Right atrium auricular region (tissue), 2 donors: Measurements from ENCODE around the gene VWA7. TPM values are rescaled to one million over a fixed set of nuclear protein-coding genes. Genes with fewer than 3 reads are reported as not detected.

Source experiments
- DNase-seq: peaks from one replicate; pipeline ENCODE4 v3.0.0-alpha.2; 2019; ENCODE audit warnings: low spot score
- H3K27ac ChIP-seq, 2 donors: fragments of 200-600 bp; sonication (generic); 1 replicate in 1 of 2; 2 replicates in 1 of 2; pipeline ENCODE4 v1.5.1; 2016 to 2019
- H3K27me3 ChIP-seq, 2 donors: fragments of 200-600 bp; sonication (generic); one replicate each; pipeline versions ENCODE4 v1.5.1 to v1.6.0; 2017 to 2019
- H3K36me3 ChIP-seq: fragments of 200-600 bp; sonication (generic); one replicate; pipeline ENCODE4 v1.5.1; 2016
- H3K4me1 ChIP-seq, 2 donors: fragments of 200-600 bp; sonication (generic); one replicate each; pipeline versions ENCODE4 v1.5.1 to v1.6.0; 2017 to 2019
- H3K4me3 ChIP-seq, 2 donors: fragments of 200-600 bp; sonication (generic); 1 replicate in 1 of 2; 2 replicates in 1 of 2; pipeline ENCODE4 v1.5.1; 2017 to 2019; ENCODE audit warnings: mild to moderate bottlenecking in 1 of 2, moderate library complexity in 1 of 2
- H3K9me3 ChIP-seq, 2 donors: fragments of 200-600 bp; sonication (generic); one replicate each; pipeline ENCODE4 v1.5.1; 2019
- total RNA-seq, 2 donors: library from RNA; depleted of rRNA; stranded (reverse); fragments of >200 nt; gene quantifications; one replicate each; pipeline ENCODE4 v1.1.0, GENCODE V29; 2016
- TF ChIP-seq, protein P1 (sequence below), 2 donors: fragments of 200-600 bp; sonication (generic); IDR thresholded peaks; one replicate each; pipeline ENCODE4 v1.5.1; 2019; ENCODE audit warnings: antibody characterized with exemption in 2 of 2

Gene VWA7
- total RNA-seq, 2 donors from 2014 or later: 4.1 to 7.5 TPM

DNA sequence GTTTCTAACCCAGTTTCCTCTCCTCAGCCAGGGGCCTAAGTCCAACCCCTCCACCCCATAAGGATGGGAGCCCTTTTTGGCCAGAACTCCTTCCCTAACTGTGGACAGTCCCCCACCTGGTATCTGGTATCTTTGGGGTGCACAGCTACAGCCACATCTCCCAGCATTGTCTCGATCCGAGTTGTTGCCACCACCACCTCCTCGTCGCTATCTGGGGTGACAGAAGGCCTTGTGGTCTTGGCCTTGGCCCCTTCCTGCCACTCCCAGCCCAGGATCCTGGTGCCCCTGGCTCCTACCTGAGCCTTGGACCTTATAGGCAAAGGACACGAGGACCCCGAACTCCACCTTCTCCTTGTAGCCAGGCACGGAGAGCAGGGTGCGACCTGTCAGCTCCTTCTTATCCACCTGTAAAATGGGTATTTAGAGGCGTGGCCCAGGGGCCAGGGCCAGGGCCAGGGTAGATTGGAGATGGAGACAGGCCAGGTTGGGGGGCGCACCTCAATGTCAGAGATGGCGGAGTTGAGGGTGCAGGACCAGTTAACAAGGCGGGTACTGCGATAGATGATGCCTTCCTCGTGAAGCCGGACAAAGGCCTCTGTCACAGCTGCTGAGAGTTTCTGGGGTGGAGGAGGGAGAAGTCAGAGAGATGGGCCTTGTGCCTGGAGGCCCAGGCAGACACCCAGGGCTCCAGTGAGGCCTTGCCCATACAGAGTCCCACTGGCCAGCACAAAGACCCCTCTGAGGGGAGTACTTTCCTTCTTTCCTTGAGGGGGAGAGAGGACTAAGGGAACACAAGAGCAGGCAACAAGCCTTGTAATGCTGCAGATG, 7.2 kb upstream of the VWA7 start:
- Histone ChIP-seq H3K4me3 (no peak overlapping the region), H3K27ac (no peak overlapping the region), H3K27me3 (no peaks in the 10 kb centered on the region), H3K4me1 (no peaks in the 10 kb centered on the region), H3K9me3 (no peaks in the 10 kb centered on the region), H3K36me3 (peaks cover 65% of the 10 kb centered on the region)
- no peak for DNase-seq
- TF ChIP-seq, protein P1, sequence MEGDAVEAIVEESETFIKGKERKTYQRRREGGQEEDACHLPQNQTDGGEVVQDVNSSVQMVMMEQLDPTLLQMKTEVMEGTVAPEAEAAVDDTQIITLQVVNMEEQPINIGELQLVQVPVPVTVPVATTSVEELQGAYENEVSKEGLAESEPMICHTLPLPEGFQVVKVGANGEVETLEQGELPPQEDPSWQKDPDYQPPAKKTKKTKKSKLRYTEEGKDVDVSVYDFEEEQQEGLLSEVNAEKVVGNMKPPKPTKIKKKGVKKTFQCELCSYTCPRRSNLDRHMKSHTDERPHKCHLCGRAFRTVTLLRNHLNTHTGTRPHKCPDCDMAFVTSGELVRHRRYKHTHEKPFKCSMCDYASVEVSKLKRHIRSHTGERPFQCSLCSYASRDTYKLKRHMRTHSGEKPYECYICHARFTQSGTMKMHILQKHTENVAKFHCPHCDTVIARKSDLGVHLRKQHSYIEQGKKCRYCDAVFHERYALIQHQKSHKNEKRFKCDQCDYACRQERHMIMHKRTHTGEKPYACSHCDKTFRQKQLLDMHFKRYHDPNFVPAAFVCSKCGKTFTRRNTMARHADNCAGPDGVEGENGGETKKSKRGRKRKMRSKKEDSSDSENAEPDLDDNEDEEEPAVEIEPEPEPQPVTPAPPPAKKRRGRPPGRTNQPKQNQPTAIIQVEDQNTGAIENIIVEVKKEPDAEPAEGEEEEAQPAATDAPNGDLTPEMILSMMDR (IDR thresholded peaks at IDR 0.05): no peak

DNA sequence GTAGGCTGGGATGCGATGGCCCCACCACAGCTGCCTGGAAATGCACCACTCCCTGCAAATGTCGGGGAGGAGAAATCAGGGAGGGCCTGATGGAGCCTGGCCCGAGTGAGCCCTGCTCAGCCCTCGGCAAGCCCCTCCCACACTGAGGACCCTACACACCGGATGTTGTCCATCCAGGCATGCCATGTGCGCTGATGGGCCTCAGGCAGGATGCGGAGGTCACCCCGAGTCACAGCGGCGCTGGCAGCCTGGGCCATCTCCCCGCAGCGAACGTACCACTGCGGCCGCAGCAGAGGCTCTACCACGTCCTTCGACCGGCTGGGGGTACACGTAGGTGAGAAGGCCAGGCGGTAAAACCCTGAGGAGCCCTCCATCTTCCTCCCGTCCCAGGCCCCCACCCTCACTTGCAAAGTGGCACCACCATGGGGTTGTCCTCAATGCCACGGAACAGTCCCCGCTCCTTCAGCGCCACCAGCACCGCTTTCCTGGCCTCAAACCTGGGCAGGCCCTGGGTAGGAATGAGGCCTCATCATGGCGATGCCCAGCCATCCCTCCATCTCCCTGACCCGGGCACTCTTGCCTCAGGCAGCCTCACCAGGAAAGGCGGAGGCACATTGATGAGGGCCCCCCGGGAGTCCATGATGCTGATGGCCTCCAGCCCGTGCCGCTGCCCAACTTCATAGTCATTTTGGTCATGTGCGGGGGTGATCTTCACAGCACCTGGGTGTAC, 5.2 kb upstream of the VWA7 start:
- H3K9me3 ChIP-seq: no peaks in the 10 kb centered on the region
- peaks cover 78% of the 10 kb centered on the region for H3K36me3 ChIP-seq
- TF ChIP-seq, protein P1 (IDR thresholded peaks at IDR 0.05): no peak
- H3K4me3 ChIP-seq: no peak overlapping the region
- no peak for DNase-seq
- no peak overlapping the region for H3K27ac ChIP-seq
- no peaks in the 10 kb centered on the region for H3K27me3 ChIP-seq
- peaks cover 0 to 5% of the 10 kb centered on the region in 2 donors for H3K4me1 ChIP-seq

DNA sequence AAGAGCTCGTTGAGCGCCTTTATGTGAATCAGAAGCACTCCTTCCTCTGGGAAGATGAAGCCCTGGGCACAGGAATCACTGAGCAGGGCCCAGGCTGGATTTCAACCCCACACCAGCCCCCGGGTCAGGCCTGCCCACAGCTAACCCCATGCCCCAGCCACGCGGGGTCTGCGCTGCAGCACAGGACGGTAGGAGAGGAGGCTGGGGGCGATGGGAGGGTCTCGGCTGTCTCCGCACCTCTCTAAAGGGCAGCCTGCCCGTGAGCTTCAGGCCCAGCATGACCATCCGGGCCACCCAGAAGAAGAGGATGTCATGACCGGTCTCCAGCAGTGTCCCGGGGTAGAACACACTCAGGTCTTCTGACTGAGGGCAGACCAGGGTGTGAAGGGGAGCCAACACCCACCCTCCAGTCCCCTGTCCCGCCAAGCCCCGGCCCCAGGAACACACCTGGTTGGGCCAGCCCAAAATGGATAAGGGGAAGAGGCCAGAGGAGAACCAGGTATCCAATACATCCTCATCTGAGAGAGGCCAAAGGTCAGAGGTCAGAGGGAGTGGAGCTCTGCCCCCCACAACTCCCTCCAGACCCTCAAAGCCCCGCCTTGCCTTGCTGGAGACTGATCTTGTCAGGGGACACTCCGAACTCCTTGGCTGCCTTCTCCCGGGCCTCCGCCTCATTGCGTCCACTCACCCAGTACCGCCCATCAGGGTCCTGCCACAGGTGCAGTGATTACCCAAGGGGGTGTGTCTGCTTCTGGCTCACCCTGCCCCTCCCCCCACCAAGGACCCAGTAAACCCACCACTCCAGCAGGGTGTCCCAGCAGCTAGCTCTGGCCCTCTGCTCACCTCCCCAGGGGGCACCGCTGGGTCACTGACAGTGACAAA, 4.4 kb upstream of the VWA7 start:
- no peaks in the 10 kb centered on the region for H3K27me3 ChIP-seq
- H3K9me3 ChIP-seq: no peaks in the 10 kb centered on the region
- peaks cover 77% of the 10 kb centered on the region for H3K36me3 ChIP-seq
- no peak overlapping the region for H3K4me3 ChIP-seq
- no peak for DNase-seq
- TF ChIP-seq, protein P1 (IDR thresholded peaks at IDR 0.05): no peak
- peaks cover 0 to 13% of the 10 kb centered on the region in 2 donors for H3K4me1 ChIP-seq
- H3K27ac ChIP-seq: no peak overlapping the region

DNA sequence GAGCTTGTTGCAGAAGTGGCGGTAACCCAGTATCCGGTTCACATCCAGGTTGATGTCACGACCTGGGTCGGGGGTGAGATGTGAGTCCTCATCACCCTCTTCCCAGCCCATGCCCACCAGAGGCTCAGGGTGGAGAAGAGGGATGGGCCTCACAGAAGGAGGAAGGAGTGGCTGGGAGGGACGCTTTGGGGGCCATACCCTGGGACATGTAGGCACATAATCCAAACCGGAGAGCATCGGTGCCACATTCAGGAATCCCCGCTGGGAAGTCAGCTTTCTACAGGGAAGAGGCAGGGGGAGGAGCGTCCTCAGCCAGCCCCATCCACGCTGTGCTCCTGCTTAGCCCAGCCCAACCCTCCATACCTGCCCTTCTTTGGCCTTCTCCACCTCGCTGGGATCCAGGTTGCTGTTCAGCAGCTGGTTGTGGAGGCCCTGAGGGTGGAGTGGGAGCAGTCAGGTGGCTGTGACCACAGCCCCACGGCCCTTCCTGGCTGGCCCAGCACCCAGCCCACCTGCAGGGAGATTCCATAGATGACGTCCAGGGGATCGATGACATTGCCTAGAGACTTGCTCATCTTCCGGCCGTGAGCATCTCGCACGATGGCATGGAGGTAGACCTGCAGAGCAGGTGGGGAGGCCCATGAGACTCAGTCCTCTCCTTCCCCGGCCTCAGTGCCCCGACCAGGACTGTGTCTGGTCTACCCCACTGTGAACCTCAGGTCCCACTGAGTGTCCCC, 3.5 kb upstream of the VWA7 start:
- peaks cover 0 to 17% of the 10 kb centered on the region in 2 donors for H3K4me1 ChIP-seq
- no peaks in the 10 kb centered on the region for H3K27me3 ChIP-seq
- TF ChIP-seq, protein P1 (IDR thresholded peaks at IDR 0.05): no peak
- peaks cover 77% of the 10 kb centered on the region for H3K36me3 ChIP-seq
- DNase-seq: no peak
- no peak overlapping the region for H3K27ac ChIP-seq
- H3K4me3 ChIP-seq: no peak overlapping the region
- H3K9me3 ChIP-seq: no peaks in the 10 kb centered on the region

DNA sequence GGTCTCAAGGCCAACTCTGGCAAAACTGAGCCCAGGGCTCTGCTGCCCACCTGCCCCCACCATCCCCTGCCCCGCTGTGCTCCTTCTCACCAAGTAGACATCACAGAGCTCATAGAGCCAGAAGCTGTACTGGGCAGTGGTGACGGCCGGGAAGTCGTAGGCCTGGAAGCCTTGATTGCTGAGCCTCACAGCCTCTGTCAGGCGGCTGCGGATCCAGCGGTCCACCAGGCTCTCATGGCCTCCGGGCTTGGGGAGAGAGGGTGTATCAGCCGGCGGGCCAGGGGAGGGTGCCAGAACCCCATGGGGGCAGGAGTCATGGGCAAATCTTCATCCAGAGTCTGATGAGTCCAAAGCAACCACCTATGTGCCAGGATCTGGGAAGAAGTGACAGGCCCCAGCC, 2.8 kb upstream of the VWA7 start:
- TF ChIP-seq, protein P1 (IDR thresholded peaks at IDR 0.05): no peak
- Histone ChIP-seq H3K27ac (no peak overlapping the region), H3K4me3 (no peak overlapping the region), H3K36me3 (peaks cover 69% of the 10 kb centered on the region), H3K27me3 (no peaks in the 10 kb centered on the region), H3K4me1 (peaks cover 0 to 17% of the 10 kb centered on the region in 2 donors), H3K9me3 (no peaks in the 10 kb centered on the region)
- DNase-seq: no peak
